D721Med (cell line): ENCODE data around the gene HES4.
"Not testable (repeated sequence)": the region's sequence is repeated elsewhere in the genome, so short reads cannot be mapped to it uniquely, and the experiment has no call there.

Experiments
- DNase-seq: peaks from one replicate; pipeline ENCODE4 v3.0.0; 2011; ENCODE audit warnings: low spot score; ENCODE audit not compliant: insufficient read length
- FAIRE-seq: peaks from 2 replicates; lab custom pipeline; 2011; peaks lifted over from hg19 to GRCh38; lab: Jason Lieb, UNC
- CTCF ChIP-seq: IDR thresholded peaks from 2 replicates; pipeline ENCODE4 v1.5.1; 2012; ENCODE audit warnings: mild to moderate bottlenecking, control low read depth; ENCODE audit not compliant: insufficient read depth; ENCODE audit errors: missing control alignments

Gene HES4

DNA sequence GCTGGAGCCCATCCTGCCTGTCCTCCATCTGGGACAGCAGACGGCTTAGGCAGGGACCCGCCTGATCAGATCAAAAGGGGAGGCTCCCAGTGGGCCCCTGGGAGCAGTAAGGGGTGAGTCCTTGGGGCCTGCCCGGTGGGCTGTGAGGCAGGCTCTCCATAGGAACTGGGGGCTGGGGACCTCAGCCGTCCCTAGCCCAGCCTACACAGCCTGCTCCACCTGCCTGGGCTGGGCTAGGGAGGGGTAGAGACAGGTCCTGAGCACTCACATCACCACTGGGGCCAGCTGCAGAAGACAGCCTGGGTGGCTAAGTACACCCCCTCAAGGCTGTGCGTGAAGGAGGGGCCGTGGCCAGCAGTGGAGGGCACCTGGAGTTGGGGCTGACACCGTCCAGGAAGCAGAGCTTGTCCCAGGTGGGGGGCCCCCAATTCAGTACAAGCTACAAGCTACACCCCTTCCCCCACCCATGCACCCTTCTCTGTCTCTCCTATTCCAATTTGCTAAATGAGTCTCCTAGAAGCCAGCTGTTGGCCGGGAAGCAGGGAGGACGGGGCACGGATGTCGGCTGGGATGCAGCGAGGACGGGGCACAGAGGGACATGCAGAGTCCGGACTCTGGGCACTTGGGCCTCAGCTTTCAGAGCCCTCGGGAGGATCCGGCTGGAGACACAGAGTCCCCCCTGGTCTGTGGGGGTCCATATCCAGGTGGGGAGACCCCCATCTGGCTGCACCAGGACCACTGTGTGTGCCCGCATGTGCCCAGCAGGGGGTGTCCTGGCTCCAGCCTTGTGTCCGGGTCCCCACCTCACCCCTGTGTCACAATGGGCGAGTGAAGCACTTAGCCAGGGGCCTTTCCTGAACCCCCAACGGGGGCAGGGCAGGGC, 15.1 kb upstream of the HES4 start:
- DNase-seq = no peak
- no peak for FAIRE-seq
- TF ChIP-seq CTCF = no peak

DNA sequence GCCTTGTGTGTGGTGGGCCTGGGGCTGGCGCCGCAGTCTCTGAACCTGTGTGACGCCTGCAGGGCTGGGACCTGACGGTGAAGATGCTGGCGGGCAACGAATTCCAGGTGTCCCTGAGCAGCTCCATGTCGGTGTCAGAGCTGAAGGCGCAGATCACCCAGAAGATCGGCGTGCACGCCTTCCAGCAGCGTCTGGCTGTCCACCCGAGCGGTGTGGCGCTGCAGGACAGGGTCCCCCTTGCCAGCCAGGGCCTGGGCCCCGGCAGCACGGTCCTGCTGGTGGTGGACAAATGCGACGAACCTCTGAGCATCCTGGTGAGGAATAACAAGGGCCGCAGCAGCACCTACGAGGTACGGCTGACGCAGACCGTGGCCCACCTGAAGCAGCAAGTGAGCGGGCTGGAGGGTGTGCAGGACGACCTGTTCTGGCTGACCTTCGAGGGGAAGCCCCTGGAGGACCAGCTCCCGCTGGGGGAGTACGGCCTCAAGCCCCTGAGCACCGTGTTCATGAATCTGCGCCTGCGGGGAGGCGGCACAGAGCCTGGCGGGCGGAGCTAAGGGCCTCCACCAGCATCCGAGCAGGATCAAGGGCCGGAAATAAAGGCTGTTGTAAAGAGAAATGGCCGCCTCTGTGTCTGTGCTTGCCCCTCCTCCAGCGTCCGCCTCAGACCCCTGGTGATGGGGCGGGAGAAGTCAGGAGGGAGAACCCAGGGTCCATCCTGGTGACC, 14.2 kb upstream of the HES4 start:
- DNase-seq = no peak
- no peak for TF ChIP-seq CTCF
- no peak for FAIRE-seq

DNA sequence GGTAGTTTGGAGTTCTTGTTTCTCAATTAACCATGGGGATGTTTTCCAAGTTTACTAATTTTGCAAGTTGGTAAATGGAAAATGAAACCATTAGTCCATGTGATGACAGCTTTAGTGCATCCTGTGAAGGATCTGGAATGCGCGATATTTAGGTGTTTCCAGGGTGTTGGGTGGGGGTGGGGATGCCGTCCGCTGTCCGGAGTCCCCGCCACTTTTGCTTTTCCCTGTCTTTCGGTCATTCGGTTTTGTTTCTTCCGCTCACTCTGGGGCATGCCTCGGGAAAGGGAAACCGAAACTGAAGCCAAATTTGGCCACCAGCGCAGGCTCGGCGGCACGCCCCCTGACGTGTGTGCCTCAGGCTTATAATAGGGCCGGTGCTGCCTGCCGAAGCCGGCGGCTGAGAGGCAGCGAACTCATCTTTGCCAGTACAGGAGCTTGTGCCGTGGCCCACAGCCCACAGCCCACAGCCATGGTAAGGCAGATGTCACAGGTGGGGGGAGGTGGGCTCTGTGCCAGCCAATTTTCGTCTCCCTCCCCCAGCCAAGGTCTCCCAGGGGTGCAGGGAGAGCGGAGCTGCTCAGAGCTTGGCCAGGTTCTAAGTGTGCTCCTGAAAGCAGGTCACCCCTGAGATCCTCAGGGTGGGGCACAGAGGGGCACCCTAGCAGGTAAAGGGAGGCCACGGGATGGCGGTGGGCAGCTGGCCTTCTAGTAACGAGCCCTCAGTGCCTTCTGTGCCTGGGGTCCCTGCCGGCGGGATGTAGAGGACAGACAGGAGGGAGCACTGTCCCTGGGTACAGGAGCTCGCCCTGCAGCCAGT, 13.4 kb upstream of the HES4 start, which contains the start of gene ISG15:
Gene ISG15 (plus strand): TSS at position 393 of the 817 bp plus-strand sequence. CDS start 77 bp downstream, at position 470.
- no peak for TF ChIP-seq CTCF
- FAIRE-seq = no peak
- DNase-seq = no peak

GRCh38 chr1:1012736-1013104, 12.8 kb upstream of the HES4 start:
- not testable (repeated sequence) for DNase-seq, FAIRE-seq

GRCh38 chr1:1011396-1011949, 11.6 kb upstream of the HES4 start:
- TF ChIP-seq CTCF = no peak
- no peak for FAIRE-seq
- no peak for DNase-seq

GRCh38 chr1:1010131-1010530, 10.2 kb upstream of the HES4 start:
- not testable (repeated sequence) for FAIRE-seq, DNase-seq

GRCh38 chr1:1006305-1007159, 6.6 kb upstream of the HES4 start:
- DNase-seq (no peak), FAIRE-seq (no peak)
- no peak for TF ChIP-seq CTCF
